Central memory CD8-positive, alpha-beta T cell (primary cell): ENCODE data around the gene ZNF599.
A peak's percentile ranks its signal among the peaks of the same experiment; 100 is the strongest.

ENCODE experiments used
- ATAC-seq: fragments of 150-1000 bp; cut with Tn5 transposase; replicated peaks from 2 replicates; pipeline ENCODE4 v1.10.0; 2022; ENCODE audit warnings: mild to moderate bottlenecking, moderate FRiP score, moderate number of reproducible peaks; ENCODE audit not compliant: poor library complexity, severe bottlenecking; ENCODE audit errors: extremely low read depth
- DNase-seq, 2 donors: peaks; one replicate each; pipeline ENCODE4 v3.0.0; 2021; ENCODE audit warnings: low spot score in 2 of 2
- H3K27ac Mint-ChIP-seq: one replicate; pipeline ENCODE4 v1.8.0; 2022; ENCODE audit warnings: low read depth, mild to moderate bottlenecking, moderate library complexity, mixed read lengths
- H3K27me3 Mint-ChIP-seq: one replicate; pipeline ENCODE4 v1.8.0; 2022; ENCODE audit warnings: mixed read lengths
- H3K36me3 Mint-ChIP-seq: one replicate; pipeline ENCODE4 v1.8.0; 2022; ENCODE audit warnings: mild to moderate bottlenecking, moderate library complexity, mixed read lengths; ENCODE audit not compliant: insufficient read depth
- H3K4me1 Mint-ChIP-seq: one replicate; pipeline ENCODE4 v1.8.0; 2022; ENCODE audit warnings: mixed read lengths
- H3K4me3 Mint-ChIP-seq: one replicate; pipeline ENCODE4 v1.8.0; 2022; ENCODE audit warnings: mild to moderate bottlenecking, moderate library complexity, mixed read lengths
- H3K9me3 Mint-ChIP-seq: one replicate; pipeline ENCODE4 v1.8.0; 2022; ENCODE audit warnings: mixed read lengths

Gene ZNF599

DNA sequence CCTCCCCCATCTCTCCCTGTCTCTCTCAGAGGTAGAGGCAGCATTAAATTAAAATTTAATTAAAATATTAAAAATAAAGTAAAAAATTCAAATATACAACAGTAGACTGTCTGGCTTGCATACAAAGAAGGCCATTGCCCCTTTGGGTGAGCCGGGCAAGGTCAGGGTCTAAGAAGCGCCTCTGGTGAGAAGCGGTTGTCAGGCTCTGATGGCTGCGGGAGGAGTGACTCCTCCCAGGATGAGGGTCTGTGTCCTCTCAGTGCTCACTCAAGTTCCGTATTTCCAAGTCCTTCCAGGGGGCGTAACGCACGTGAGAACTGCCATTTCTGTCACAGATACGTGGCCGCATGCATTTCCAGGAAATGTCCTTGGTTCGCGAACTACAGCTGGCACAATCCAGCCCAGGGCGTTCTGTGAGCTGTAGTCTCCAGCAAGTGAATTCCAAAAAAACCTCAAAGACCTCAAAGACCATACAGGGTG, 39.7 kb downstream of the ZNF599 start:
- peak overlapping the region; percentile 89 for H3K27ac Mint-ChIP-seq
- DNase-seq: no peak
- peaks cover 16% of the 10 kb centered on the region for H3K36me3 Mint-ChIP-seq
- peaks cover 10% of the 10 kb centered on the region for H3K27me3 Mint-ChIP-seq
- peak; percentile 11 for ATAC-seq
- H3K4me1 Mint-ChIP-seq: peaks cover 23% of the 10 kb centered on the region
- peaks cover 7% of the 10 kb centered on the region for H3K9me3 Mint-ChIP-seq
- peak overlapping the region; percentile 88 for H3K4me3 Mint-ChIP-seq

DNA sequence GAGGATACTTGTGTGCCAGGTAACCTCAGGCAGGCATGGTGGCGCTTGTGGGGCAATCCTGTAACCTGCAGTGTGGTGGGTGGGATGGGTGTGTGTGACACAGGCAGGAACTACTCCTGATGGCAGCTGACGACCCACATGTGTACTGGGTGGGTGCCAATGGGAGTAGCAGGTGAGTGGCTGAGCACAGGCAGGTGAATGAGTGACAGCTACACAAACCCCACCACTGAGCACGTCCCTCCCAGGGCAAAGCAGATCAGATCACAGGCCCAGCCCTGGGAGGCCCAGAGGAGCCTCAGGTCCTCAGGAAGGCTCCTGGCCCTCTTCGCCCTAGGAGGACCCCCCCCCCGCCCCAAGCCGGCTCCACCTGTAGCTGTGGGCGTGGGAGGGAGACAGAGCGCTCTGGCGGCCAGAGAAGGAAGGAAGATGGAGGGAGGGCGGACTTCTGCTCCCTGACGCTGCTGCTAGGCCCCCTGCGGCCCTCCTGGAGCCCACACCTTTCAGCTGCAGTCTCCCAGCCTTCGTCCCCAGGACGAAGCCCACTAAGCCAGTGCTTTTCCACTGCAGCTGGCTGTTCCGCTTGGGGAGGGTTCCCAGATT, 40.3 kb downstream of the ZNF599 start:
- H3K4me3 Mint-ChIP-seq: peak overlapping the region; percentile 88
- H3K9me3 Mint-ChIP-seq: peaks cover 7% of the 10 kb centered on the region
- H3K36me3 Mint-ChIP-seq: peaks cover 16% of the 10 kb centered on the region
- H3K4me1 Mint-ChIP-seq: peaks cover 23% of the 10 kb centered on the region
- DNase-seq: no peak
- H3K27me3 Mint-ChIP-seq: peaks cover 16% of the 10 kb centered on the region
- H3K27ac Mint-ChIP-seq: no peak overlapping the region
- no peak for ATAC-seq

DNA sequence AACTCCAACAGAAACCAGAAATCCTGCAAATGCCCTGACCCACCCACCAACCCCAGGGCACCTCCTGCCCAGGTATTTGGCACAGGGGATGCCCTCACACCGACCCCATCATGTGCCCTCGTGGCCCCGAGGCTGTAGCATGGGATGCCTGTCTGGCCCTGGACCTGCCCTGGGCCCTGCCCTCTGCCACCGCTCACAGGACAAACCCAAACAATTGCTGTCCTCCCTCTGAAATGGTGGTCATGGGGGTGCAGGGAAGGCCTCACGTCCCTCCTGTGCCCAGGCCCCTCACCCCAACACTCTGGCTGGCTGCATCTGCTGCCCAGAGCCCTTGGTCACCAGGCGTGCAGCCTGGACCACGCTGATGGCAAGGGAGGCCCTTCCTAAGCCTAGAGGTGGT, 41.1 kb downstream of the ZNF599 start:
- Mint-ChIP-seq H3K4me1 (peaks cover 23% of the 10 kb centered on the region), H3K27ac (no peak overlapping the region), H3K27me3 (peaks cover 24% of the 10 kb centered on the region), H3K4me3 (no peak overlapping the region), H3K36me3 (peaks cover 16% of the 10 kb centered on the region), H3K9me3 (peaks cover 7% of the 10 kb centered on the region)
- ATAC-seq (no peak), DNase-seq (no peak)

- peaks cover 18% of the 10 kb centered on the region for H3K4me1 Mint-ChIP-seq
- peaks cover 7% of the 10 kb centered on the region for H3K9me3 Mint-ChIP-seq
- ATAC-seq: no peak
- no peak overlapping the region for H3K4me3 Mint-ChIP-seq
- H3K27me3 Mint-ChIP-seq: peaks cover 31% of the 10 kb centered on the region
- no peak for DNase-seq
- peaks cover 16% of the 10 kb centered on the region for H3K36me3 Mint-ChIP-seq
- no peak overlapping the region for H3K27ac Mint-ChIP-seq
Measured at GRCh38 chr19:34731019-34731829, 41.8 kb downstream of the ZNF599 start.

GRCh38 chr19:34725400-34725799, 47.6 kb downstream of the ZNF599 start:
- no peak overlapping the region for H3K27ac Mint-ChIP-seq
- no peak overlapping the region for H3K4me3 Mint-ChIP-seq
- no peak for DNase-seq
- H3K27me3 Mint-ChIP-seq: peaks cover 58% of the 10 kb centered on the region
- no peaks in the 10 kb centered on the region for H3K4me1 Mint-ChIP-seq
- no peak for ATAC-seq
- no peaks in the 10 kb centered on the region for H3K36me3 Mint-ChIP-seq
- H3K9me3 Mint-ChIP-seq: no peaks in the 10 kb centered on the region

DNA sequence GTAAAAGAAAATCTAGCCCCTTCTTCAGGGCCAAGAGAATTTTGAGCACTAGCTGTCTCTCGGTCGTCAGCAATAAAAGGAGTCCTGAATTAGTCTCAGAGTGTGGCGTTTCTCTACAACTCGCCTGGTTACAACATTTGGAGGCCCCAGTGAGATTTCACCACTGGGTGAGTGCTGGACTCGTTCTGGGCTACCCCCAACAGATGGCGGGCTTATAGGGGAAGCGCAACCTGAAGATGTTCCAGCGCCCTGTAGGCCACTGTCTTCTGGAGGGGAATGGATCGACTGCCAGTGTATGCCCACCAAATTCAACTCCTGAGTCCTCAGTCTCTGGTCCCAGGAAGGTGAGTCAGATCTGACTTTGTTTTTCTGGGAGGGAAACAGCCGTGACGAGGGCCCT, 50.7 kb downstream of the ZNF599 start:
- ATAC-seq: no peak
- H3K27me3 Mint-ChIP-seq: peaks cover 43% of the 10 kb centered on the region
- no peaks in the 10 kb centered on the region for H3K36me3 Mint-ChIP-seq
- H3K27ac Mint-ChIP-seq: no peak overlapping the region
- no peaks in the 10 kb centered on the region for H3K4me1 Mint-ChIP-seq
- DNase-seq: no peak
- H3K9me3 Mint-ChIP-seq: no peaks in the 10 kb centered on the region
- no peak overlapping the region for H3K4me3 Mint-ChIP-seq

- Mint-ChIP-seq H3K4me3 (no peak overlapping the region), H3K36me3 (no peaks in the 10 kb centered on the region), H3K4me1 (peaks cover 5% of the 10 kb centered on the region), H3K9me3 (no peaks in the 10 kb centered on the region), H3K27me3 (peaks cover 54% of the 10 kb centered on the region), H3K27ac (no peak overlapping the region)
- DNase-seq (no peak), ATAC-seq (no peak)
Measured at GRCh38 chr19:34715357-34715756, 57.7 kb downstream of the ZNF599 start.

DNA sequence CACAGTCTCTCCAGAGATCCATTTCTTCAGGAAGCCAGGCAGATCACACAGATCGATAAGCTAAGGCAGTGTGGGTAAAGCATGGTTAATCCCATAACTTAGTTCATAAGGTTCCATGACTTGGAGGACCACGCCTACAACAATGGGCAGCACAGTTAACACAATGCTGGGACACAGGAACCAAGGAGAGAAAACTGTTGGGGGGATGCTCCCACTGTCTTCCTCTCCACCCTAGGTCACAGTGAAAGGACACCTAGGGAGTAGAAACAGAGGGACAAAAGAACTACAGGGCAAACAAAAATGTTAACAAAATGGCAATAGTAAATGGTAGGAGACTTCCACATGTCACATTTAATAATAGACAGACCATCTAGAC, 59.8 kb downstream of the ZNF599 start:
- H3K36me3 Mint-ChIP-seq: no peaks in the 10 kb centered on the region
- H3K9me3 Mint-ChIP-seq: no peaks in the 10 kb centered on the region
- H3K27ac Mint-ChIP-seq: no peak overlapping the region
- DNase-seq (no peak), ATAC-seq (no peak)
- peaks cover 5% of the 10 kb centered on the region for H3K4me1 Mint-ChIP-seq
- peaks cover 60% of the 10 kb centered on the region for H3K27me3 Mint-ChIP-seq
- no peak overlapping the region for H3K4me3 Mint-ChIP-seq

DNA sequence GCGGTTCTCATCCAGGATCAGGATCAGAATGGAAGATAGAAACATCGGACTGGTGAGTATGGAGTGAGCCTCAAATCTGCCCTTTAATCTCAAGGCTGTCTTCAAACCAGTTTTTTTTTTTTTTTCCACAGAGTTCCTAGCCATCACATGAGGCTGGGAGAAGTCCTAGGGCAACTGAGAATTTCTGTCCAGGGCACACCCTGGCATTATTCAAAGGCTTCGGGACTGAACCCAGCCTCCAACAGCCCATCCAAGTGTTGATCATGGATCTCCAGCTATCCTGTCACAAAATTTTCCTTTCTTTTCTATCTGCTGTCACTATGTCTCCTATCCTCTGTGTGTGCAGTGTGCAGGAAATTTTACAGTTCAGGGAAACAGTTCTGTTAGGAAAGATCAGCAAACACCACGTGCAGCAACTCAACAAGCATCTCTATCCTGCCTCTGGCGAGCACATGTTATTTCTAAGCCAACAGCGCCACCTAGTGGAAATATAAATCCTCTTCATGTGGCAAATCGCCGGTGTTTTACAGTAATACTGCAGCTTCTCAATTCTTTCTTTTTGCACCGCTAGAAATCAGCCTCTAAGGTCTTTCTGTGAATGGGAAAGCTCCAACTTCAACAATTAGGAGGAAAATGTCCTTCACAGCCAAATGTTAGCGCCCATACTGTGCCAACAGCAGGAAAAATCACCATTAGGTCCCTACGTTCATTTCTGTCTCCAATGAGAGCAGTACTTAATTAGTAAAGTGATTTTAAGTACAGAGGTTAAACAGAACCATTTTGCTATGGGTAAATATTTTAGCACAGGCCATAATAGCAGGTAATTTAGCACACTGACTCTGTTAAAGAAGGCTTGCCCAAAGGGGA, 60.4 kb downstream of the ZNF599 start:
- Mint-ChIP-seq H3K9me3 (no peaks in the 10 kb centered on the region), H3K27me3 (peaks cover 65% of the 10 kb centered on the region), H3K4me3 (no peak overlapping the region), H3K27ac (no peak overlapping the region), H3K4me1 (peaks cover 5% of the 10 kb centered on the region), H3K36me3 (no peaks in the 10 kb centered on the region)
- peak; percentile 37 to 57 for DNase-seq
- ATAC-seq: no peak

DNA sequence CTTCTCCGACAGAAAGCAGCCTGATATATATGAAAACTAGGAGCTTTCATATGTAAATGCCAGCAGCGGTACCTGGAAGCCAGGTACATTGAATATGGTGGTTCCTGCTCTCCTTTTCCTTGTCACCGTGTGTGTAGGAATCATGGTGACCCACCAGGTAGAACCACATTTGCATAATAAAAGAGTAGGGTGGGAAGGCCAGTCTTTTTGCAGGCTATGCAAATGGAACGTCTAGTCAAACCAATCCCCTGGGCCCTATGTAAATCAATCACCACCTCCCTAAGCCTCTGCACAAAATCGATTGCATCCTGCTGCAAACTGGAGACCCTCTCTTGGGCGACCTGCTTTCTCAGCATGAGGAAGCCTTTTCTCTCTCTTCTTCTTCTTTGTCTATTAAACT, 61.1 kb downstream of the ZNF599 start:
- Mint-ChIP-seq H3K27ac (no peak overlapping the region), H3K9me3 (no peaks in the 10 kb centered on the region), H3K27me3 (peaks cover 65% of the 10 kb centered on the region)

More for the DNA sequence above, 61.1 kb downstream of the ZNF599 start:
- no peak for DNase-seq
- no peaks in the 10 kb centered on the region for H3K36me3 Mint-ChIP-seq
- no peak for ATAC-seq
- peaks cover 5% of the 10 kb centered on the region for H3K4me1 Mint-ChIP-seq
- H3K4me3 Mint-ChIP-seq: no peak overlapping the region
